GM19395 (cell line): ENCODE data around the gene DPYSL3.
A peak's percentile ranks its signal among the peaks of the same experiment; 100 is the strongest.
"Not testable (repeated sequence)": the region's sequence is repeated elsewhere in the genome, so short reads cannot be mapped to it uniquely, and the experiment has no call there.

Source experiments
- ATAC-seq: cut with Tn5 transposase; IDR thresholded peaks from one replicate; pipeline ENCODE4 v1.9.1; 2021; ENCODE audit warnings: mild to moderate bottlenecking, moderate library complexity; ENCODE audit not compliant: unreplicated experiment

Gene DPYSL3

GRCh38 chr5:147509710-147510651, at the start of gene DPYSL3:
Gene DPYSL3 (minus strand): TSS chr5:147510068. CDS start chr5:147509858, 210 bp downstream.
- peak; percentile 54 for ATAC-seq

- peak; percentile 74 for ATAC-seq
Measured at GRCh38 chr5:147558826-147559225, 49.0 kb upstream of the DPYSL3 start.

DNA sequence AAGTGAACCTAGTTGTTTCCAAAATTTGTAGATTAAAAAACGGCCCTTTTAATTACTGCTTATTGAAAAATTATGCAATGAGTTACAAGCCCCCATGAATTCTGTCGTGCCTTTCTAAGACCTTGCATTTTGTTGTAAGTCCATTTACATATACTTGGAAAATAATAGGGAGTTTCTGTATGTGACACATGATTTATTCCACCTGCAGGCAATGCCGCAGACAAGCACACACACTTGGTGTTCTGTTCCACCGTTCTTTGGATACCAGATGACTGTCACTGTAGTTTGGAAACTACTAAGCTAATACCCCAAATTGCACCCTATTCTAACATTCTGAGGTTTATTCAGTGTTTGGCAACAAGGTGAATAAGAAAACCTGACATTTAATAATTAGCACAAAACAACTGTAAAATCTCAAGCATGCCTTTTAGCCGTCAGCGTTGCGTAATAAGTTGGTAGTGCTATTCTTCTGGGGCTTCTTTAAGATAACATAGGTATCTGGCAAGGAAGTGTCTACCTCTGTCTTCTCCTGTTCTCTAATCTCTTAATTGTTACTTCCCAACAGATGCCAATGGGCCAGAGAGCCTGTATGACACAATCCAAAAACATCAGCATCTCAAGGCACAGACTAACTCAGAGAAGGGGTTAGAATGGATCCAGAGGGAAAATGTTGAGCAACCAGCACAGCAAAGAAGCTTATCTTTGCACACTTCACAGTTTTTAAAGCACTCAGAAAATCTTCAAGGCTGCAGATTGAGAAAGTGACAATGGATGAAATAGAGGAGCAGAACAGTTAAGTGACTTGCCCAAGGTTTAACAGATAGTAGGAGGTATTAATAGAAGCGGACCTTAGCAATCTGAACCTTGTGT, 48.2 kb upstream of the DPYSL3 start:
- ATAC-seq, result no peak

- no peak for ATAC-seq
Measured at GRCh38 chr5:147555176-147555575, 45.3 kb upstream of the DPYSL3 start.

DNA sequence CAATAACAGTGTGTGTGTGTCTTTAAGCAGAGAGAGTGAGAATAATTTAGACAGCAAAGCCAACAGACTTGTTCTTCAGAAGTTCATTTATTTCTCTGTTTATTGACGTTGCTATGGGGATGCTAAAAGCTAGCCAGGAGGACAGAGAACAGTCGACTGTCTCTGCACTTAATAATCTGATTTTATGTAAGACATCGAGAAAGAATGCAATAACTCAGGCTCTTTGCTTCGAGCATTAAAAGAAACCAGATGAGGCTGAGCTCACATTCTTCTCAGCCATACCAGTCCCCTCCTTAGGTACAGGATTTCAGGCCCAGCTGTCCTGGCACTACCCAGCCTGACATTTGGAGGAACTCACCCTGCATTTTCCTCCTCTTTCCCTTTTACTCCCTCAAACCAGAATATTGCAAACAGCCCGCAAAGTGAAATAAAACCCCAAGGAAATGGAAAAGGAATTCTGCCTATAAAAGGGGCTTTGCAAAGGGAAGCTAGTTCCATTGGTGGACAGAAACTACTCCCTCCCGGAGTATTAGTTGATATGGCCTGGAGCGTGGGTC, 44.5 kb upstream of the DPYSL3 start:
- ATAC-seq, result no peak

GRCh38 chr5:147553817-147554216, 43.9 kb upstream of the DPYSL3 start:
- not testable (repeated sequence) for ATAC-seq

GRCh38 chr5:147552897-147553296, 43.0 kb upstream of the DPYSL3 start:
- ATAC-seq, result no peak

DNA sequence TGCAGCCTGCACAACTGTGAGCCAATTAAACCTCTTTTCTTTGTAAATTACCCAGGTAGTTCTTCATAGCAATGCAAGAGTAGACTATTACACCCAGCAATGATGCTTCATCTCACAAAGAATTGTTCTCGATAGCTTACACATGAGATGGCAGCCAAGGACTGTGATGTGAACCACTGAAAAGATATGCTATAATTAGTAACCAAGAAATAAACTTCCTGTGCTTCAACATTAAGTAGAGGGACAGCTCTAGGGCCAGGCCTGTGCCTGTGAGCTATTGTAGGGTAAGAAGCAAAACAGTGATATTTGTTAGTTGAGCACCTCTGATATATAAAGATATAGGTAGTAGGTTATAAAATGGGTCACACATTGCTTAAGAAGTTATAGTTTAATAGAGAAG, 41.8 kb upstream of the DPYSL3 start:
- ATAC-seq, result no peak

GRCh38 chr5:147547730-147548129, 37.9 kb upstream of the DPYSL3 start:
- ATAC-seq, result no peak

- no peak for ATAC-seq
Measured at GRCh38 chr5:147544556-147544955, 34.7 kb upstream of the DPYSL3 start.

GRCh38 chr5:147539053-147539452, 29.2 kb upstream of the DPYSL3 start:
- no peak for ATAC-seq

DNA sequence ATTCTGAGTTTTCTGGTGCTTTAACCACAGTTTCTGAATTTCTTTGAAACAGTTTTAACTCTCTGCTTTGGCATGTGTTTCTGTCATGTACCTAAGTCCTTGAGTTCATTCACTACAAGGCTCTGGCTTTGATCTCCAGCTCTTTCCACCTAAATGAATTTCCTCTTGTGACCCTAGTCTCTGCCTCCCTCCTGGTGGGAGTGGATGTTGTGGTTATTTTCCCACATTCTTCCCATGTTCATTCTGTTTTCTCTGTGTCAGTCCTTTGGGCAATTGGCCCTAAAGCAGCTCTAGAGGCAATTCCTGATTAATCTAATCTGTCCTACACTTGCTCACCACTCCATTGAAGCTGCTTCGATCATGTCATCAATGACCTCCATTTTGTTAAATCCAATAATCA, 28.4 kb upstream of the DPYSL3 start:
- no peak for ATAC-seq

GRCh38 chr5:147534172-147534951, 24.5 kb upstream of the DPYSL3 start:
- no peak for ATAC-seq

GRCh38 chr5:147532156-147532555, 22.3 kb upstream of the DPYSL3 start:
- no peak for ATAC-seq

DNA sequence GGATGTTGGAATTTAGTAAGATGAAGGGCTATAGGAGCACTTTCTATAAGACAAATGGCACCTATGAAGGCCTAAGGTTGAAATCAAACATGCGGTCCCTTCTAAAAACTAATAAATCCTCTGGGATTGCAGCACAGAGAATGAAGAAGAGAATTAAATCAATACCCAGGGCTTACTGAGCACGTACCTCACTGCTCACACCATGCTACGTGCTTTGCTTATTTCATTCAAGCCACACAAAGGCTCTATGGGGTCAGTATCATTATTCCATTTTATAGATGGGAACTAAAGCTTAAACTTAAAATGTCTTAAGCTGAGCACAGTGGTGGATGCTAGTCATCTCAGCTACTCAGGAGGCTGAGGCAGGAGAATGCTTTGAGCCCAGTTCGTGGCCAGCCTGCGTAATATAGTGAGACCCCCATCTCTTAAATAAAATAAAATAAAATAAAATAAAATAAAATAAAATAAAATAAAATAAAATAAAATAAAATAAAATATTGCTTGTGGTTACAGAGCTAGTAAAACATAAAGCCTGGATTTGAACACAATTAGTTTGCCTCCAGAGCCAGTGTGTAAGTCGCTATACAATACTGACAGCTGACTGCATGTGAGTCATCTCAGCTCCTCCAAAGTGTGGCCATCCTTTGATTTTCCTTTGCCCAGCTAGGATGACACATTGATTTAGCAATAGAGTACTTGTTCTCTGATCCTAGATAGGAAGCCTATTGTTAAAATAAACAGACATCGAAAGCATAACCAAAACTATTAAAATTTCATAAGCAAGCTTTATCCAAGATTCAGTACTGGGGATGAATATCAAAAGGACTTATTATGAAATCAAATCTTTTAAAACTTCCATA, 20.9 kb upstream of the DPYSL3 start:
- ATAC-seq, result no peak

- no peak for ATAC-seq
Measured at GRCh38 chr5:147523069-147523468, 13.2 kb upstream of the DPYSL3 start.

GRCh38 chr5:147522435-147522834, 12.6 kb upstream of the DPYSL3 start:
- no peak for ATAC-seq

- ATAC-seq, result no peak
Measured at GRCh38 chr5:147520450-147520849, 10.6 kb upstream of the DPYSL3 start.

- ATAC-seq, result no peak
Measured at GRCh38 chr5:147519380-147519779, 9.5 kb upstream of the DPYSL3 start.

- no peak for ATAC-seq
Measured at GRCh38 chr5:147517383-147517782, 7.5 kb upstream of the DPYSL3 start.
